ENCODE data around the gene MIX23. TPM values are rescaled to one million over a fixed set of nuclear protein-coding genes. Genes with fewer than 3 reads are reported as not detected.

MIX23 gene
- total RNA-seq, 4 donors from 2014 or later = 14.1 to 20.1 (median 18.9) TPM; not detected in 1

DNA sequence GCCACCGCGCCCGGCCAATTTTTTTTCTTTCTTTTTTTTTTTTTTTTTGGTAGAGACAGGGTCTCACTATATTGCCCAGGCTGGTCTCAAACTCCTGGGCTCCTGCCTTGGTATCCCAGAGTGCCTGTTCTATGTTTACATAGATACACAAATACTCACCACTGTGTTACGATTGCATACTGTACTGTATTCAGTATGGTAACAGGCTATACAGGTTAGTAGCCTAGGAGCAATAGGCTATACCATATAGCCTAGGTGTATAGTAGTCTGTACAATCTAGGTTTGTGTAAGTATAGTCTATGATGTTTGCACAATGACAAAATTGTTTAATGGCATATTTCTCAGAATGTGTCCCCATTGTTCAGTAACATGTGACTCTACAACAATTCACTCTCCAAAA is 31.4 kb downstream of the MIX23 start:
- H3K4me3 ChIP-seq = no peak overlapping the region
- H3K4me1 ChIP-seq = no peaks in the 10 kb centered on the region
- intact Hi-C loops (cut with DNase I; ENCODE audit: low total_unique reads) = no loop called here
- TF ChIP-seq, protein P1, sequence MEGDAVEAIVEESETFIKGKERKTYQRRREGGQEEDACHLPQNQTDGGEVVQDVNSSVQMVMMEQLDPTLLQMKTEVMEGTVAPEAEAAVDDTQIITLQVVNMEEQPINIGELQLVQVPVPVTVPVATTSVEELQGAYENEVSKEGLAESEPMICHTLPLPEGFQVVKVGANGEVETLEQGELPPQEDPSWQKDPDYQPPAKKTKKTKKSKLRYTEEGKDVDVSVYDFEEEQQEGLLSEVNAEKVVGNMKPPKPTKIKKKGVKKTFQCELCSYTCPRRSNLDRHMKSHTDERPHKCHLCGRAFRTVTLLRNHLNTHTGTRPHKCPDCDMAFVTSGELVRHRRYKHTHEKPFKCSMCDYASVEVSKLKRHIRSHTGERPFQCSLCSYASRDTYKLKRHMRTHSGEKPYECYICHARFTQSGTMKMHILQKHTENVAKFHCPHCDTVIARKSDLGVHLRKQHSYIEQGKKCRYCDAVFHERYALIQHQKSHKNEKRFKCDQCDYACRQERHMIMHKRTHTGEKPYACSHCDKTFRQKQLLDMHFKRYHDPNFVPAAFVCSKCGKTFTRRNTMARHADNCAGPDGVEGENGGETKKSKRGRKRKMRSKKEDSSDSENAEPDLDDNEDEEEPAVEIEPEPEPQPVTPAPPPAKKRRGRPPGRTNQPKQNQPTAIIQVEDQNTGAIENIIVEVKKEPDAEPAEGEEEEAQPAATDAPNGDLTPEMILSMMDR (IDR thresholded peaks at IDR 0.05) = no peak
- no peak for TF ChIP-seq POLR2A (IDR thresholded peaks at IDR 0.05)
- DNase-seq = no peak
- no peak overlapping the region for H3K27ac ChIP-seq
- no peaks in the 10 kb centered on the region for H3K9me3 ChIP-seq
- H3K36me3 ChIP-seq = no peaks in the 10 kb centered on the region
- H3K27me3 ChIP-seq = no peaks in the 10 kb centered on the region

DNA sequence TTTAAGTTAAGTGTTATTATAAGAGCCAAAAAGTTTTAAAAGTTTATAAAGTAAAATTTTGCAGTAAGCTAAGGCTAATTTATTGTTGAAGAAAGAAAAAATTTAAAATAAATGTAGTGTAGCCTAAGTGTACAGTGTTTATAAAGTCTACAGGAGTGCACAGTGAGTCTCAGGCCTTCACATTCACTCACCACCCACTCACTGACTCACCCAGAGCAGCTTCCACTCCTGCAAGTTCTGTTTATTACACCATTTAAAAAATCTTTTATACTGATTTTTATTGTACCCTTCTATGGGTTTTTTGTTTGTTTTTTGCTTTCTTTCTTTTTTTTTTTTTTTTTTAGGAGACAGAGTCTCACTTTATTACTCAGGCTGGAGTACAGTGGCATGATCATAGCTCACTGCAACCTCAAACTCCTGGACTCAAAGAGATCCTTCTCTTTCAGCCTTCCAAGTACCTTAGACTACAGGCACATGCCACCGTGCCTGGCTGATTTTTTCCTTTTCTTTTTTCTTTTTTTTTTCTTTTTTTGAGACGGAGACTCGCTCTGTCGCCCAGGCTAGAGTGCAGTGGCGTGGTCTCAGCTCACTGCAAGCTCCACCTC is 32.1 kb downstream of the MIX23 start:
- intact Hi-C loops (cut with DNase I; ENCODE audit: low total_unique reads) = no loop called here
- Histone ChIP-seq H3K9me3 (no peaks in the 10 kb centered on the region), H3K4me3 (no peak overlapping the region), H3K36me3 (no peaks in the 10 kb centered on the region), H3K4me1 (no peaks in the 10 kb centered on the region), H3K27ac (no peak overlapping the region), H3K27me3 (no peaks in the 10 kb centered on the region)
- TF ChIP-seq, protein P1 (IDR thresholded peaks at IDR 0.05) = no peak
- TF ChIP-seq POLR2A (IDR thresholded peaks at IDR 0.05) = no peak
- DNase-seq = no peak

DNA sequence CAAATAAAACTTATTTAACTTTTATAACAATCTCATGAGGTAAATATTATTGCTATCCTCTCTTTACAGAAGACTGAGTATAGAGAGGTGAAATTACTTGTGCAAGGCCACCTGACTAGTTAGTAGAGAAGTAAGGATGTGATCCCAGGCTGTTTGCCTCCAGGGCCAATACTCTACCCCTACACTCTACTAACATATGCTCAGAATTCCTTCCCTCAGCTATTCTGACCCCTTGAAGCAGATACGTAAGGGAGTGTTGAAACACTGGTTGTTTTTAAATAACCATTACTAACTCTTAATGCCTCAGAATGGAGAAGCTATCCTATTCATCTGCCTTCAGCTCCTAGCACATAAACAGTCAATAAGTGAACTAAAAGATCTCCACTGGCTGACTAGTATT is 33.9 kb downstream of the MIX23 start:
- H3K4me3 ChIP-seq = no peak overlapping the region
- intact Hi-C loops (cut with DNase I; ENCODE audit: low total_unique reads) = no loop called here
- no peaks in the 10 kb centered on the region for H3K4me1 ChIP-seq
- no peak for TF ChIP-seq POLR2A (IDR thresholded peaks at IDR 0.05)
- TF ChIP-seq, protein P1 (IDR thresholded peaks at IDR 0.05) = no peak
- H3K9me3 ChIP-seq = no peaks in the 10 kb centered on the region
- H3K27me3 ChIP-seq = no peaks in the 10 kb centered on the region
- no peak for DNase-seq
- no peak overlapping the region for H3K27ac ChIP-seq
- no peaks in the 10 kb centered on the region for H3K36me3 ChIP-seq

DNA sequence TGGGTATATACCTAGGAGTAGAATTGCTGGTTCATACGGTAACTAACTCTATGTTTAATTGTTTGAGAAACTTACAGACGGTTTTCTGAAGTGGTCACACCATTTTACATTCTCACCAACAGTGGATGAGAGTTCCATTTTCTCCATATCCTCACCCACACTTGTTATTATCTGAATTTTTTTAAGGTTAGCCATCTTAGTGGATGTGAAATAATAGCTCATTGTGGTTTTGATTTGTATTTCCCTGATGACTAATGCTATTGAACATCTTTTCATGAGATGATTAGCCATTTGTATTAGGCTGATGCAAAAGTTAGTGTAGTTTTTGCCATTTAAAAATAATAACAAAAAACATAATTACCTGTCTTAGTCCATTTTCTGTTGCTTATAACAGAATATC is 39.4 kb downstream of the MIX23 start:
- no peaks in the 10 kb centered on the region for H3K36me3 ChIP-seq
- H3K4me1 ChIP-seq = no peaks in the 10 kb centered on the region
- no peak overlapping the region for H3K27ac ChIP-seq
- no peak overlapping the region for H3K4me3 ChIP-seq
- intact Hi-C loops (cut with DNase I; ENCODE audit: low total_unique reads) = no loop called here
- no peaks in the 10 kb centered on the region for H3K27me3 ChIP-seq
- DNase-seq = no peak
- no peaks in the 10 kb centered on the region for H3K9me3 ChIP-seq
- TF ChIP-seq, protein P1 (IDR thresholded peaks at IDR 0.05) = no peak
- no peak for TF ChIP-seq POLR2A (IDR thresholded peaks at IDR 0.05)

DNA sequence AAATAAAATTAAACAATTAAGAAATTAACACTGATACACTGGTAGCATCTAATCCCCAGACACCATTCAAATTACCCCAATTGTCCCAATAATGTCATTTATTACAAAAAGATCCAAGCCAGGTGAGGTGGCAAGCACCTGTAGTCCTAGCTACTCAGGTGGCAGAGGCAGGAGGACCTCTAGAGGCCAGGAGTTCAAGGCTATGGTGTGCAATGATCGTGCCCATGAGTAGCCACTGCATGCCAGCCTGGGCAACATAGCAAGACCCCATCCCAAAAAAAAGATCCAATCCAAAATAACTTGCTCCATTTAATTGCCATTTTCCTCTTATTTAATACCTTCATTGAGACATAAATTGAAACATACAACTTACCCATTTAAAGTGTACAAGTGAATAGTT is 40.2 kb downstream of the MIX23 start:
- Histone ChIP-seq H3K27ac (no peak overlapping the region), H3K9me3 (no peaks in the 10 kb centered on the region), H3K4me1 (no peaks in the 10 kb centered on the region), H3K27me3 (no peaks in the 10 kb centered on the region), H3K4me3 (no peak overlapping the region), H3K36me3 (no peaks in the 10 kb centered on the region)
- no peak for TF ChIP-seq POLR2A (IDR thresholded peaks at IDR 0.05)
- TF ChIP-seq, protein P1 (IDR thresholded peaks at IDR 0.05) = no peak
- intact Hi-C loops (cut with DNase I; ENCODE audit: low total_unique reads) = no loop called here
- DNase-seq = no peak
